Epithelial cell of esophagus (primary cell): ENCODE results near the gene CORT.

ENCODE experiments used
- DNase-seq: peaks from one replicate; pipeline ENCODE4 v3.0.0; 2010; ENCODE audit warnings: low read depth
- H3K4me3 ChIP-seq: 2 replicates; pipeline ENCODE4 v1.5.1; 2011; ENCODE audit warnings: mild to moderate bottlenecking, low read length, control low read depth
- CTCF ChIP-seq: IDR thresholded peaks from 2 replicates; pipeline ENCODE4 v1.5.1; 2011; ENCODE audit warnings: low read depth, mild to moderate bottlenecking, low read length, control low read depth, inconsistent platforms; ENCODE audit not compliant: insufficient read depth; ENCODE audit errors: missing control alignments

CORT gene

GRCh38 chr1:10438677-10439163 is 11.1 kb upstream of the CORT start:
- H3K4me3 ChIP-seq: no peak overlapping the region
- no peak for TF ChIP-seq CTCF
- DNase-seq: no peak

GRCh38 chr1:10440305-10440704 is 9.5 kb upstream of the CORT start:
- H3K4me3 ChIP-seq: no peak overlapping the region
- DNase-seq: no peak
- TF ChIP-seq CTCF: no peak

- H3K4me3 ChIP-seq: no peak overlapping the region
- no peak for TF ChIP-seq CTCF
- no peak for DNase-seq
Observed at GRCh38 chr1:10440794-10441193, 9.0 kb upstream of the CORT start.

GRCh38 chr1:10444248-10444647 is 5.6 kb upstream of the CORT start:
- DNase-seq: peak; percentile 24
- no peak for TF ChIP-seq CTCF
- no peak overlapping the region for H3K4me3 ChIP-seq

- TF ChIP-seq CTCF: no peak
- DNase-seq: no peak
- H3K4me3 ChIP-seq: no peak overlapping the region
Observed at GRCh38 chr1:10444795-10445397, 4.9 kb upstream of the CORT start.

GRCh38 chr1:10446790-10447422 is 2.9 kb upstream of the CORT start:
- H3K4me3 ChIP-seq: no peak overlapping the region
- no peak for DNase-seq
- no peak for TF ChIP-seq CTCF
